Measurements from ENCODE around the gene AIFM1.

AIFM1 gene

GRCh38 chrX:130111220-130112154, 54.2 kb downstream of the AIFM1 start:
- Mint-ChIP-seq H3K4me3 (peak overlapping the region; percentile 71 to 85 (median 75)), H3K36me3 (ENCODE audit: low read depth) (no peaks in the 10 kb centered on the region), H3K27me3 (ENCODE audit: low read depth) (peaks cover 42% of the 10 kb centered on the region)

DNA sequence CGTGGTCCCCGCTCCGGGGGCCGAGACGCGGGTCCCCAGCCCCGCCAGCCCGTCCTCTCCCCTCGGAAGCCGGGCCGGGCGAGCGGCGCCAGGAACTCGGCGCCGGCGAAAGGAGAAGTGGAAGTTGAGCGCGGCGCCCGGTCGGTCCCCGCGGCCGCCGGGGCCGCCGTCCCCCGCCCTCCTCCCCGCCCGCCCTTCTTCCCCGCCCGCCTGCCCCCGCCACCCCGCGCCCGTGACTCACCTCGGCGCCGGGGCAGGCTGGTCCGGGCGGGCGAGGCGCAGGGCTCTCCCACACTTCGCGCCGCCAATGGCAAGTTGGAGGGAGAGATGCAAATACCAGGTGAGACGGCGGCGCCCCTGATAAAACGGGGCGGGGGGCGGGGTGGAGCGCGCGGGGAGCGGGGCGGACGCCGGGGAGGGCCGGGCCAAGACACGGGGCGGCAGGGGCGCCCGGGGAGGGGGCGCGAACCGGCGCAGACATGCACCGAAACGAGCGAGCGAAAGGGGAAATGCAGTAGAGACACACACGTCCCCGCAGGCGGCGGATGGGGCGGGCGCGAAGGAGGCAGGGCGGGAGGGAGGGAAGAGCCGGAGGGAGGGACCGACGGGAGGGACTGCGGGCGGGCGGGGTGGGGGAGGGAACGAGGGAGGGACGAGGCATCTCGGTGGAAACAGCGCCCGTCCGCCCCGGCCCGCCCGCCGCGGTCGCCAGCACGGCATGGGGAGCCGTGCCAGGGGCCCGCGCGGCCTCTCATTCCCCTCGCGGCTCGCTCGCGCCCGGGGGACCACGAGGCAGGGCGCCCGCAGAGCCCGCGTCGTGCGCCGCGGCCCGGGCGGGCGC, 55.0 kb downstream of the AIFM1 start, which contains the start of gene ELF4:
ELF4 (minus strand) TSS at position 119 of the 841 bp plus-strand sequence. CDS start 29,167 bp downstream, outside the sequence.
- no peaks in the 10 kb centered on the region for H3K36me3 Mint-ChIP-seq (ENCODE audit: low read depth)
- peak within 1 kb of the TSS; percentile 84 to 85 (median 85) for H3K4me3 Mint-ChIP-seq
- peaks cover 18% of the 10 kb centered on the region for H3K4me1 Mint-ChIP-seq

More at GRCh38 chrX:130111220-130112154, 54.2 kb downstream of the AIFM1 start:
- Mint-ChIP-seq H3K9me3 (peaks cover 7% of the 10 kb centered on the region), H3K4me1 (peaks cover 12% of the 10 kb centered on the region), H3K27ac (peak overlapping the region in 2 of 3 experiments; percentile 58 to 78)
- no peak for TF ChIP-seq CTCF (IDR thresholded peaks at IDR 0.05; ENCODE audit: unreplicated experiment in 3 of 3)

DNA sequence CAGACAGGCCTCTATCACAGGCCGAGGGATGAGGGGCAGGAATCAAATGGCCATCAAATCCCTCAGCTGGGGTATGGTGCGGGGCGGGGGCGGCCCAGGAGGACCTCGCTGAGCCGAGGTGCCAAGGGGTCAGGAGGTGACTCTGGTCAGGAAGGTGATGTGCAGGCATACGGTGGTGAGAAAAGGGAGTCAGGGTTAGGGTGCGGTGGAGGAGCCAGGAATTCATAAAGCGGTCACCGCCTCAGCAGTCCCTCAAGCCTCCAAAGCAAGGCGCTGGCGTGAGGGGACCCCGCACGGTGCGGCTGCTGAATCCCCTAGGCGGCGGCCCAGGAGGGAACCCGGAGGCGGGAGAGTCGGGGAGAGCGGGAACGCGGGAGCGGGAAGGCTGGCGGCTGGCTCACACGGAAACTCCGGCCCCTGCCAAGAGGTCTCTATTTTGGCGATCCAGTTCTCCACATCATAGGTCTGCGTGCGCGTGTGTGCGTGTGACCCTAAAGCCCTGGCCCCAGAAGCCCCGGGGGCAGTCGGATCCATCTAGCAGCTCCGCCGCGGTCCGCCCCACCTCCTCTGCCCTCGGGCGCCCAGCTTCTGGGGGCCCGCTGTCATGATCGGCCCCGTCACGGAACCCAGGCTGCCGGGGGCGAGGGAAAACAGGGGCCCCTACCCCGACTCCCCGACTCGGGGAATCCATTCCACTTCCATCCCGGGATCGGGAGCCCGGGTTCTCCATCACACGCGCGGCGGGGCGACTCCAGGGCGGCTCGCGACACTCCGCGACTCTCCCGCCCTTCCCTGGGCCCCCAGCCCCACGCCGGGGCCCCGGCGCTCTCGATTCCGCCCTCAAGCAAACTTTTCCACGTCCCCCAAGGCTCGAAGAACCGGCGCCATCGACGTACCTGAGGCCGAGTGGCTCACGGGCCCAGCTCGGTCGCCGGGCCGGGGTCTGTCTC, 55.9 kb downstream of the AIFM1 start:
- Mint-ChIP-seq H3K9me3 (peaks cover 7% of the 10 kb centered on the region), H3K27ac (peak overlapping the region; percentile 51 to 84 (median 58)), H3K4me1 (peaks cover 23% of the 10 kb centered on the region), H3K4me3 (peak overlapping the region; percentile 84 to 85 (median 85)), H3K36me3 (ENCODE audit: low read depth) (no peaks in the 10 kb centered on the region), H3K27me3 (ENCODE audit: low read depth) (peaks cover 42% of the 10 kb centered on the region)
- TF ChIP-seq CTCF (IDR thresholded peaks at IDR 0.05; ENCODE audit: unreplicated experiment in 3 of 3), result no peak

More for the DNA sequence above, 55.0 kb downstream of the AIFM1 start, which contains the start of gene ELF4:
- TF ChIP-seq CTCF (IDR thresholded peaks at IDR 0.05; ENCODE audit: unreplicated experiment in 3 of 3), result no peak
- Mint-ChIP-seq H3K27me3 (ENCODE audit: low read depth) (peaks cover 44% of the 10 kb centered on the region), H3K27ac (peak within 1 kb of the TSS; percentile 51 to 84 (median 58)), H3K9me3 (peaks cover 7% of the 10 kb centered on the region)

DNA sequence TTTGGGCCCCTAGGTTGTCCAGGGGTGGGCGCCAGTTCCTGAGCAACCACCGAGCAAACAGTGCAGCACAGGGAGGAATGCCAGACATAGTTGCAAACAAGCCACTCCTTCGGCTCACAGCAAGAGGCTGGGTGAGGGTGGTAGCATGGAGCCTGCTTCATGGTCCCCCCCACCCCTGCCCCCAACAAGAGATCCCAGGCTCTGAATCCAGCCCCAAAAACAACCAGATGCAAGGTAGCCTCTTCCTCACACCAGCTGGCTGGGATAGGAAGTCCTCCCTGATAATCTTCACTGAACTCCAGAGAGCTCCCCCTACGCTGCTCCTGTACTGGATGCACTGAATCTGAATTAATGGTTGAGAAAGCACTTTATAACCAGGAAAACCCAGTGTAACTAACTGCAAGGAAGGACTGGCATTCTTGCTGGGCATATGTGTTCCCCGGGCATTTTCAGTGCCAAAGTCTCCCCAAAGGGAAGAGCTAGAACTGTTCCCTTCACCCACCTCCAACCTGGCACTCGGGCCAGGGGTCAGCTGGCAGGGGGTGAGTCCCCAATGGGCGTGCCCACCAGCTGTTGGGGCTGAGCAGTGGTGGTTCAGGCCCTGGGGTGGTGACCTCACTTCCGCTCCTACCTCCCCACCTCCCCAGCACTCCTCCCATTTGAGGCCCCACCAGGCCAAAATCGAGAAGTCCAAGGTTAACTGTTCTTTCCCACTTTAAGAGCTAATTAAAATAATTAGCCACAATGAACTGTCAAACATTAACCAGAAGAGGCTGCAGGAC, 56.8 kb downstream of the AIFM1 start:
- H3K27ac Mint-ChIP-seq, result peak overlapping the region; percentile 56 to 84 (median 58)
- H3K27me3 Mint-ChIP-seq (ENCODE audit: low read depth), result peaks cover 38% of the 10 kb centered on the region
- peaks cover 9% of the 10 kb centered on the region for H3K9me3 Mint-ChIP-seq
- no peaks in the 10 kb centered on the region for H3K36me3 Mint-ChIP-seq (ENCODE audit: low read depth)
- no peak for TF ChIP-seq CTCF (IDR thresholded peaks at IDR 0.05; ENCODE audit: unreplicated experiment in 3 of 3)
- H3K4me1 Mint-ChIP-seq, result peaks cover 23% of the 10 kb centered on the region
- peak overlapping the region; percentile 84 to 85 (median 85) for H3K4me3 Mint-ChIP-seq
